ENCODE data around the gene CDK5R1. TPM values are rescaled to one million over a fixed set of nuclear protein-coding genes. Genes with fewer than 3 reads are reported as not detected.
A peak's percentile ranks its signal among the peaks of the same experiment; 100 is the strongest.

The CDK5R1 gene
- polyA plus RNA-seq, 3 donors: 0.44 to 1.0 (median 0.48) TPM

DNA sequence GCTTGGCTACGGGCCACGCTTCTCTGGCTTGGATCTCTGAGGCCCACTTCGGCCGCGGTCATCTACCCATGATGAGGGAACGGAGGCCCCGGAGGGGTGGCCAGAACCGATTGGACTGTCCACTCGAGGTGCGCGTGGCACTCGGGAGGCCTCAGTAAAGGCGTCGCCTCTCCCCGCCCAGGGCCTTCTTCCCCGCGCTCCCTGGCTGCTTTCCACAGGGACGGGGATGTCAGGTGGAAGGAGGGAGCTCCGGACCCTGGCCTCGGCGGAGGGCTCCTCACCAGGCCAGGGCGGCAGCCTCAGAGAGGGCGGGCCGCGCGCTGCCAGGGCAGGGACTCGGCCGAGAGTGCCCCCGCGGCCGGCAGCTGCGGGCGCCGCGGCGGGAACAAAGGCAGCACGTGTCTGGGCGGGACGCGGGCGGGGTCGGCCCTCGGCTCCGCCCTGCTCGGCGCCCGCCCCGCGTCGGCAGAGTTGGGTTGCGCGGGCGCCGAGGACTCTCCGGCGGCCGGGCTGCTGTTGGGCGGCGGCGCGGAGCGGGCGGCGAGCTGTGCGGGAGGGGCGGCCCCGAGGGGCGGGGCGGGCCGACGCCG, 587 bp upstream of the CDK5R1 start:
- H3K36me3 Mint-ChIP-seq: peaks cover 41 to 53% of the 10 kb centered on the region in 2 donors
- Histone ChIP-seq H3K27me3 (ENCODE audit: control insufficient read depth in 2 of 2, insufficient read depth in 2 of 2, low read length in 2 of 2) (peaks cover 0 to 3% of the 10 kb centered on the region in 2 donors), H3K4me3 (replicated peaks in 1 of 3; ENCODE audit: low read depth in 2 of 3, low read length in 3 of 3) (peak overlapping the region; percentile 8 to 63 (median 43)), H3K27ac (ENCODE audit: low read depth in 1 of 2, low read length in 2 of 2) (no peak overlapping the region), H3K36me3 (replicated peaks in 1 of 2; ENCODE audit: control insufficient read depth in 1 of 2, insufficient read depth in 2 of 2, low read length in 2 of 2) (peaks cover 19 to 34% of the 10 kb centered on the region in 2 donors), H2AFZ (ENCODE audit: insufficient read depth, low read depth, low read length, poor library complexity, severe bottlenecking) (peak overlapping the region; percentile 83), H3K4me2 (replicated peaks; ENCODE audit: extremely low read depth, low read length, poor library complexity, severe bottlenecking) (peak overlapping the region; percentile 82), H3K9me3 (replicated peaks in 1 of 2; ENCODE audit: control insufficient read depth in 1 of 2, insufficient read depth in 1 of 2, low read length in 2 of 2) (no peaks in the 10 kb centered on the region), H3K9ac (ENCODE audit: insufficient read depth, low read length, poor library complexity, severe bottlenecking) (no peak overlapping the region), H3K79me2 (ENCODE audit: insufficient read depth, low read length) (peaks cover 22% of the 10 kb centered on the region), H3K4me1 (ENCODE audit: control insufficient read depth in 1 of 2, insufficient read depth in 2 of 2, low read length in 2 of 2) (peaks cover 36 to 42% of the 10 kb centered on the region in 2 donors), H4K20me1 (ENCODE audit: insufficient read depth, low read length) (peaks cover 33% of the 10 kb centered on the region)
- peaks cover 0 to 2% (median 0%) of the 10 kb centered on the region in 7 donors for H3K9me3 Mint-ChIP-seq
- intact Hi-C loops (cut with micrococcal nuclease): loop anchor here in 1 of 2 donors (5.0 kb wide), 1 partner anchor 121 kb away; no protein-coding TSS in a partner anchor
- DNase-seq: peak; percentile 35 to 63 (median 55)
- 12% methylated on average over 66 of the region's 72 CpGs for WGBS (ENCODE audit: insufficient coverage)
- H3K27me3 Mint-ChIP-seq (ENCODE audit: low read depth in 3 of 3): peaks cover 0 to 9% (median 6%) of the 10 kb centered on the region in 3 donors
- TF ChIP-seq, protein P1, sequence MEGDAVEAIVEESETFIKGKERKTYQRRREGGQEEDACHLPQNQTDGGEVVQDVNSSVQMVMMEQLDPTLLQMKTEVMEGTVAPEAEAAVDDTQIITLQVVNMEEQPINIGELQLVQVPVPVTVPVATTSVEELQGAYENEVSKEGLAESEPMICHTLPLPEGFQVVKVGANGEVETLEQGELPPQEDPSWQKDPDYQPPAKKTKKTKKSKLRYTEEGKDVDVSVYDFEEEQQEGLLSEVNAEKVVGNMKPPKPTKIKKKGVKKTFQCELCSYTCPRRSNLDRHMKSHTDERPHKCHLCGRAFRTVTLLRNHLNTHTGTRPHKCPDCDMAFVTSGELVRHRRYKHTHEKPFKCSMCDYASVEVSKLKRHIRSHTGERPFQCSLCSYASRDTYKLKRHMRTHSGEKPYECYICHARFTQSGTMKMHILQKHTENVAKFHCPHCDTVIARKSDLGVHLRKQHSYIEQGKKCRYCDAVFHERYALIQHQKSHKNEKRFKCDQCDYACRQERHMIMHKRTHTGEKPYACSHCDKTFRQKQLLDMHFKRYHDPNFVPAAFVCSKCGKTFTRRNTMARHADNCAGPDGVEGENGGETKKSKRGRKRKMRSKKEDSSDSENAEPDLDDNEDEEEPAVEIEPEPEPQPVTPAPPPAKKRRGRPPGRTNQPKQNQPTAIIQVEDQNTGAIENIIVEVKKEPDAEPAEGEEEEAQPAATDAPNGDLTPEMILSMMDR (IDR thresholded peaks at IDR 0.05): no peak
- peak overlapping the region; percentile 65 to 76 for H3K4me3 Mint-ChIP-seq
- no peak overlapping the region for H3K27ac Mint-ChIP-seq
- H3K4me1 Mint-ChIP-seq: peaks cover 39% of the 10 kb centered on the region

DNA sequence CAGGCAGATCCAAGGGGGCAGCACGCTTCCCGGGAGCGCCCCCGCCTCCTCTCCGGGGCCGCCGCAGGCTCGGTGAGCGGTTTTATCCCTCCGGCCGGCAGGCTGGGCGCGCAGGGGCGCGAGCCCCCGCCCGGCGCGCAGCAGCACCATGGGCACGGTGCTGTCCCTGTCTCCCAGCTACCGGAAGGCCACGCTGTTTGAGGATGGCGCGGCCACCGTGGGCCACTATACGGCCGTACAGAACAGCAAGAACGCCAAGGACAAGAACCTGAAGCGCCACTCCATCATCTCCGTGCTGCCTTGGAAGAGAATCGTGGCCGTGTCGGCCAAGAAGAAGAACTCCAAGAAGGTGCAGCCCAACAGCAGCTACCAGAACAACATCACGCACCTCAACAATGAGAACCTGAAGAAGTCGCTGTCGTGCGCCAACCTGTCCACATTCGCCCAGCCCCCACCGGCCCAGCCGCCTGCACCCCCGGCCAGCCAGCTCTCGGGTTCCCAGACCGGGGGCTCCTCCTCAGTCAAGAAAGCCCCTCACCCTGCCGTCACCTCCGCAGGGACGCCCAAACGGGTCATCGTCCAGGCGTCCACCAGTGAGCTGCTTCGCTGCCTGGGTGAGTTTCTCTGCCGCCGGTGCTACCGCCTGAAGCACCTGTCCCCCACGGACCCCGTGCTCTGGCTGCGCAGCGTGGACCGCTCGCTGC, 832 bp downstream of the CDK5R1 start:
- peaks cover 50 to 56% of the 10 kb centered on the region in 2 donors for H3K4me1 ChIP-seq (ENCODE audit: control insufficient read depth in 1 of 2, insufficient read depth in 2 of 2, low read length in 2 of 2)

More for the DNA sequence above, 832 bp downstream of the CDK5R1 start:
- Histone ChIP-seq H3K9ac (ENCODE audit: insufficient read depth, low read length, poor library complexity, severe bottlenecking) (peak overlapping the region; percentile 37), H2AFZ (ENCODE audit: insufficient read depth, low read depth, low read length, poor library complexity, severe bottlenecking) (peak overlapping the region; percentile 70), H3K9me3 (replicated peaks in 1 of 2; ENCODE audit: control insufficient read depth in 1 of 2, insufficient read depth in 1 of 2, low read length in 2 of 2) (no peaks in the 10 kb centered on the region), H3K27me3 (ENCODE audit: control insufficient read depth in 2 of 2, insufficient read depth in 2 of 2, low read length in 2 of 2) (peaks cover 0 to 3% of the 10 kb centered on the region in 2 donors), H3K4me2 (replicated peaks; ENCODE audit: extremely low read depth, low read length, poor library complexity, severe bottlenecking) (peak overlapping the region; percentile 82), H3K27ac (ENCODE audit: low read depth in 1 of 2, low read length in 2 of 2) (no peak overlapping the region), H3K79me2 (ENCODE audit: insufficient read depth, low read length) (peaks cover 26% of the 10 kb centered on the region), H4K20me1 (ENCODE audit: insufficient read depth, low read length) (peaks cover 31% of the 10 kb centered on the region), H3K4me3 (replicated peaks in 1 of 3; ENCODE audit: low read depth in 2 of 3, low read length in 3 of 3) (peak overlapping the region; percentile 43 to 78 (median 54)), H3K36me3 (replicated peaks in 1 of 2; ENCODE audit: control insufficient read depth in 1 of 2, insufficient read depth in 2 of 2, low read length in 2 of 2) (peaks cover 6 to 20% of the 10 kb centered on the region in 2 donors)
- H3K9me3 Mint-ChIP-seq: peaks cover 0 to 2% (median 0%) of the 10 kb centered on the region in 7 donors
- H3K4me1 Mint-ChIP-seq: peaks cover 53% of the 10 kb centered on the region
- peak overlapping the region; percentile 73 to 90 for H3K4me3 Mint-ChIP-seq
- intact Hi-C loops (cut with micrococcal nuclease): loop anchor here in 1 of 2 donors (5.0 kb wide), 1 partner anchor 120 kb away; no protein-coding TSS in a partner anchor
- H3K36me3 Mint-ChIP-seq: peaks cover 30 to 40% of the 10 kb centered on the region in 2 donors
- no peak overlapping the region for H3K27ac Mint-ChIP-seq
- 39% methylated on average over 59 of the region's 59 CpGs for WGBS (ENCODE audit: insufficient coverage)
- H3K27me3 Mint-ChIP-seq (ENCODE audit: low read depth in 3 of 3): peaks cover 0 to 9% (median 6%) of the 10 kb centered on the region in 3 donors
- no peak for DNase-seq
- TF ChIP-seq, protein P1 (IDR thresholded peaks at IDR 0.05): no peak

All from CD14-positive monocyte (primary cell).